OCI-LY1 (cell line): ENCODE measurements around the gene SCAF11.

ENCODE experiments used
- EZH2 ChIP-seq: fragments of 200-600 bp; sonication (generic), shearing (Covaris generic); IDR thresholded peaks from 2 replicates; pipeline ENCODE4 v1.8.0; 2017; ENCODE audit warnings: borderline replicate concordance, mixed run types, mild to moderate bottlenecking, antibody characterized with exemption, low read length, moderate library complexity, mixed read lengths
- TF ChIP-seq, protein P1 (sequence below): fragments of 200-600 bp; sonication (generic), shearing (Covaris generic); IDR thresholded peaks from 2 replicates; pipeline ENCODE4 v1.5.1; 2017; ENCODE audit warnings: mild to moderate bottlenecking, antibody characterized with exemption, low read length, moderate library complexity, mixed read lengths

DNA sequence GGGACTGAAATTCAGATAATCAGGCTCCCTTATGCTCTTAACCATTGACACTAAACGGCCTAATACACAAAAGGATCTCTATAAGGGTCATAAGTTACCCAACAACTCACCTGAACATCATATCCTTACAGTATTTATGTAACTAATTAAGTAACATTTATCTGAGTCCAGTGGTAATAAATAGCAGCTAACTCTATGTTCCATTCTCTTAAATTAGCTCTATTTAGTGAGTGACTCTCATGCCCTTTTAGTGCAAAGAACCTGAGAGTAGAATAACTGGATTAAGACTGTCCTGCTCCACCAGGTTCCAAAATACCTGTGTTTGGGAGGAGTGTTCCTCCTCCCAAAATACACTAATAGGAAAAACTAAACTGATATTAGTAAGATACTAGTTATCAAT lies 9.8 kb downstream of the SCAF11 start:
- TF ChIP-seq, protein P1, sequence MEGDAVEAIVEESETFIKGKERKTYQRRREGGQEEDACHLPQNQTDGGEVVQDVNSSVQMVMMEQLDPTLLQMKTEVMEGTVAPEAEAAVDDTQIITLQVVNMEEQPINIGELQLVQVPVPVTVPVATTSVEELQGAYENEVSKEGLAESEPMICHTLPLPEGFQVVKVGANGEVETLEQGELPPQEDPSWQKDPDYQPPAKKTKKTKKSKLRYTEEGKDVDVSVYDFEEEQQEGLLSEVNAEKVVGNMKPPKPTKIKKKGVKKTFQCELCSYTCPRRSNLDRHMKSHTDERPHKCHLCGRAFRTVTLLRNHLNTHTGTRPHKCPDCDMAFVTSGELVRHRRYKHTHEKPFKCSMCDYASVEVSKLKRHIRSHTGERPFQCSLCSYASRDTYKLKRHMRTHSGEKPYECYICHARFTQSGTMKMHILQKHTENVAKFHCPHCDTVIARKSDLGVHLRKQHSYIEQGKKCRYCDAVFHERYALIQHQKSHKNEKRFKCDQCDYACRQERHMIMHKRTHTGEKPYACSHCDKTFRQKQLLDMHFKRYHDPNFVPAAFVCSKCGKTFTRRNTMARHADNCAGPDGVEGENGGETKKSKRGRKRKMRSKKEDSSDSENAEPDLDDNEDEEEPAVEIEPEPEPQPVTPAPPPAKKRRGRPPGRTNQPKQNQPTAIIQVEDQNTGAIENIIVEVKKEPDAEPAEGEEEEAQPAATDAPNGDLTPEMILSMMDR = no peak
- no peak for TF ChIP-seq EZH2
